Measurements from ENCODE around the gene ANKRD23. TPM values are rescaled to one million over a fixed set of nuclear protein-coding genes. Genes with fewer than 3 reads are reported as not detected.

The ANKRD23 gene
- total RNA-seq, 2 experiments from 2014 or later, result 6.5 to 6.7 TPM

- Histone ChIP-seq H4K20me1 (ENCODE audit: insufficient read depth, low read length) (peaks cover 16% of the 10 kb centered on the region), H3K27ac (ENCODE audit: low read depth, low read length, poor library complexity, severe bottlenecking) (no peak overlapping the region), H3K4me3 (ENCODE audit: low read depth, low read length, poor library complexity, severe bottlenecking) (peak overlapping the region; percentile 27), H3K4me1 (ENCODE audit: insufficient read depth, low read length, poor library complexity, severe bottlenecking) (peaks cover 46% of the 10 kb centered on the region), H3K79me2 (ENCODE audit: insufficient read depth, low read depth, low read length) (peaks cover 25% of the 10 kb centered on the region; the same call in 1 of the 2 replicates), H3K9me2 (ENCODE audit: insufficient read depth, low read length) (no peaks in the 10 kb centered on the region), H2AFZ (ENCODE audit: low read length) (no peak overlapping the region), H3K4me2 (ENCODE audit: low read length) (peak overlapping the region; percentile 81), H3K9me3 (ENCODE audit: low read length) (no peaks in the 10 kb centered on the region), H3K36me3 (ENCODE audit: insufficient read depth, low read length) (peaks cover 41% of the 10 kb centered on the region; the same call in 1 of the 2 replicates)
- POLR2A ChIA-PET, result no interaction called here
- TF ChIP-seq CTCF (conservative IDR thresholded peaks at IDR 0.05; ENCODE audit: low read length) (no peak), EZH2phosphoT487 (IDR thresholded peaks at IDR 0.05; ENCODE audit: borderline replicate concordance, low read depth, low read length) (no peak)
- no TSS peak for BruUV-seq (replicated peaks)
- intact Hi-C loops (cut with micrococcal nuclease; ENCODE audit: unreplicated experiment), result loop anchor here (5.0 kb wide), 2 partner anchors 57 to 293 kb away; partner anchors contain the start of genes ANKRD36 and CNNM4
- no peak for DNase-seq (ENCODE audit: low spot score)
- CTCF ChIA-PET (ENCODE audit: unreplicated experiment), result interaction anchor here (0.6 kb wide), 1 partner anchor 114 kb away, joined by 12 read pairs; no protein-coding TSS in a partner anchor
These were observed 24.5 kb downstream of the ANKRD23 start for GRCh38 chr2:96819128-96819875.

GRCh38 chr2:96817882-96818281 lies 25.9 kb downstream of the ANKRD23 start:
- no peak overlapping the region for H2AFZ ChIP-seq (ENCODE audit: low read length)
- H3K4me1 ChIP-seq (ENCODE audit: insufficient read depth, low read length, poor library complexity, severe bottlenecking), result peaks cover 46% of the 10 kb centered on the region
- peak overlapping the region; percentile 81 for H3K4me2 ChIP-seq (ENCODE audit: low read length)
- POLR2A ChIA-PET, result no interaction called here
- H3K9me3 ChIP-seq (ENCODE audit: low read length), result no peaks in the 10 kb centered on the region
- DNase-seq (ENCODE audit: low spot score), result no peak
- H3K79me2 ChIP-seq (ENCODE audit: insufficient read depth, low read depth, low read length), result peaks cover 25% of the 10 kb centered on the region; the same call in 1 of the 2 replicates
- BruUV-seq (replicated peaks), result no TSS peak
- H3K4me3 ChIP-seq (ENCODE audit: low read depth, low read length, poor library complexity, severe bottlenecking), result peak overlapping the region; percentile 90
- intact Hi-C loops (cut with micrococcal nuclease; ENCODE audit: unreplicated experiment), result loop anchor here (2.0 to 5.0 kb wide), 3 partner anchors 39 to 294 kb away; partner anchors contain the start of genes ANKRD36 and CNNM4
- no peak overlapping the region for H3K27ac ChIP-seq (ENCODE audit: low read depth, low read length, poor library complexity, severe bottlenecking)
- peaks cover 29% of the 10 kb centered on the region; the same call in 1 of the 2 replicates for H3K36me3 ChIP-seq (ENCODE audit: insufficient read depth, low read length)
- peaks cover 16% of the 10 kb centered on the region for H4K20me1 ChIP-seq (ENCODE audit: insufficient read depth, low read length)
- TF ChIP-seq CTCF (conservative IDR thresholded peaks at IDR 0.05; ENCODE audit: low read length) (no peak), EZH2phosphoT487 (IDR thresholded peaks at IDR 0.05; ENCODE audit: borderline replicate concordance, low read depth, low read length) (no peak)
- no peaks in the 10 kb centered on the region for H3K9me2 ChIP-seq (ENCODE audit: insufficient read depth, low read length)
- CTCF ChIA-PET (ENCODE audit: unreplicated experiment), result no interaction called here

Measured in OCI-LY7 (cell line).